CD8-positive, alpha-beta memory T cell (primary cell): Measurements from ENCODE around the gene CYP3A4. TPM values are rescaled to one million over a fixed set of nuclear protein-coding genes. Genes with fewer than 3 reads are reported as not detected.
"Not testable (repeated sequence)": the region's sequence is repeated elsewhere in the genome, so short reads cannot be mapped to it uniquely, and the experiment has no call there.

Experiments
- CTCF ChIA-PET: fragments of 350-600 bp; sonication (Branson Sonifier 250); formaldehyde crosslinking; loops from one replicate; lab custom pipeline; 2021; ENCODE audit warnings: antibody characterized with exemption; lab: Charles Lee
- POLR2A ChIA-PET: fragments of 350-600 bp; sonication (Branson Sonifier 250); formaldehyde crosslinking; loops from one replicate; lab custom pipeline; 2021; ENCODE audit warnings: antibody characterized with exemption; lab: Charles Lee
- DNase-seq, 5 donors: peaks; one replicate each; pipeline versions ENCODE4 v3.0.0 to v3.0.0-alpha.2; 2020 to 2022; ENCODE audit warnings: mixed read lengths in 1 of 5
- H3K27ac ChIP-seq: one replicate; pipeline ENCODE4 v1.7.0; 2013; ENCODE audit warnings: low read depth, mild to moderate bottlenecking, low read length, moderate library complexity
- H3K27me3 ChIP-seq: 2 replicates; pipeline ENCODE4 v1.7.0; 2013; ENCODE audit warnings: low read length, mild to moderate bottlenecking; ENCODE audit not compliant: insufficient read depth, poor library complexity, severe bottlenecking
- H3K36me3 ChIP-seq: 2 replicates; pipeline ENCODE4 v1.7.0; 2013; ENCODE audit warnings: mild to moderate bottlenecking, low read length, moderate library complexity; ENCODE audit not compliant: insufficient read depth
- H3K4me1 ChIP-seq: 2 replicates; pipeline ENCODE4 v1.7.0; 2013; ENCODE audit warnings: mild to moderate bottlenecking, low read length, moderate library complexity; ENCODE audit not compliant: insufficient read depth
- H3K4me3 ChIP-seq: 2 replicates; pipeline ENCODE4 v1.7.0; 2013; ENCODE audit warnings: mild to moderate bottlenecking, low read length
- H3K9me3 ChIP-seq: 2 replicates; pipeline ENCODE4 v1.7.0; 2013; ENCODE audit warnings: mild to moderate bottlenecking, low read length
- H3K27ac Mint-ChIP-seq, 8 donors: one replicate each; pipeline ENCODE4 v1.8.0; 2020 to 2021; ENCODE audit warnings: mixed read lengths in 8 of 8, mild to moderate bottlenecking in 6 of 8, inconsistent platforms in 3 of 8, moderate library complexity in 3 of 8
- H3K27me3 Mint-ChIP-seq, 2 donors: one replicate each; pipeline ENCODE4 v1.8.0; 2020 to 2021; ENCODE audit warnings: mixed read lengths in 2 of 2, mild to moderate bottlenecking in 1 of 2, moderate library complexity in 1 of 2
- H3K36me3 Mint-ChIP-seq, 3 donors: one replicate each; pipeline ENCODE4 v1.8.0; 2020 to 2021; ENCODE audit warnings: mixed read lengths in 3 of 3, inconsistent platforms in 1 of 3, mild to moderate bottlenecking in 1 of 3
- H3K4me1 Mint-ChIP-seq, 3 donors: one replicate each; pipeline ENCODE4 v1.8.0; 2020 to 2021; ENCODE audit warnings: mixed read lengths in 3 of 3, inconsistent platforms in 1 of 3, mild to moderate bottlenecking in 1 of 3
- H3K4me3 Mint-ChIP-seq, 7 donors: one replicate each; pipeline ENCODE4 v1.8.0; 2020 to 2021; ENCODE audit warnings: mixed read lengths in 7 of 7, mild to moderate bottlenecking in 6 of 7, moderate library complexity in 4 of 7, inconsistent platforms in 2 of 7
- H3K9me3 Mint-ChIP-seq, 5 donors: one replicate each; pipeline ENCODE4 v1.8.0; 2020 to 2022; ENCODE audit warnings: mixed read lengths in 5 of 5, mild to moderate bottlenecking in 3 of 5, moderate library complexity in 2 of 5, inconsistent platforms in 1 of 5
- polyA plus RNA-seq: library from polyadenylated mRNA; unstranded; fragments of 300-500 nt; fragmentation: Illumina TruSeq; gene quantifications from one replicate; pipeline ENCODE4 v1.2.3, GENCODE V29; 2021
- total RNA-seq, 2 experiments: library from RNA; stranded (reverse); gene quantifications; one replicate each; pipeline ENCODE4 v1.2.3, GENCODE V29; 2021

Gene CYP3A4
- total and polyA plus RNA-seq, 3 experiments from 2014 or later = not detected

- H3K4me1 ChIP-seq = no peaks in the 10 kb centered on the region
- H3K27ac Mint-ChIP-seq = peak overlapping the region in 1 of 8 donors; percentile 18
- H3K27me3 ChIP-seq = no peaks in the 10 kb centered on the region
- no peaks in the 10 kb centered on the region for H3K9me3 Mint-ChIP-seq
- CTCF ChIA-PET = no interaction called here
- H3K4me3 ChIP-seq = no peak overlapping the region
- POLR2A ChIA-PET = no interaction called here
- no peak overlapping the region for H3K27ac ChIP-seq
- H3K27me3 Mint-ChIP-seq = peaks cover 4 to 16% of the 10 kb centered on the region in 2 donors
- no peak for DNase-seq
- no peaks in the 10 kb centered on the region for H3K36me3 ChIP-seq
- H3K36me3 Mint-ChIP-seq = peaks cover 0 to 3% (median 2%) of the 10 kb centered on the region in 3 donors
- no peak overlapping the region for H3K4me3 Mint-ChIP-seq
- H3K4me1 Mint-ChIP-seq = no peaks in the 10 kb centered on the region
- no peaks in the 10 kb centered on the region for H3K9me3 ChIP-seq
Observed at GRCh38 chr7:99755085-99755484, 28.9 kb downstream of the CYP3A4 start.

- POLR2A ChIA-PET = no interaction called here
- CTCF ChIA-PET = no interaction called here
- Histone ChIP-seq H3K4me3 (no peak overlapping the region), H3K9me3 (no peaks in the 10 kb centered on the region), H3K27ac (no peak overlapping the region), H3K27me3 (no peaks in the 10 kb centered on the region), H3K4me1 (no peaks in the 10 kb centered on the region), H3K36me3 (no peaks in the 10 kb centered on the region)
- Mint-ChIP-seq H3K36me3 (peaks cover 0 to 3% (median 0%) of the 10 kb centered on the region in 3 donors), H3K27me3 (peaks cover 6 to 22% of the 10 kb centered on the region in 2 donors), H3K9me3 (no peaks in the 10 kb centered on the region), H3K4me1 (no peaks in the 10 kb centered on the region), H3K27ac (no peak overlapping the region), H3K4me3 (no peak overlapping the region)
- no peak for DNase-seq
Observed at GRCh38 chr7:99752356-99752755, 31.6 kb downstream of the CYP3A4 start.

GRCh38 chr7:99751322-99752052 lies 32.5 kb downstream of the CYP3A4 start:
- H3K36me3 Mint-ChIP-seq, DNase-seq, H3K9me3 ChIP-seq, H3K9me3 Mint-ChIP-seq, H3K4me3 Mint-ChIP-seq, CTCF ChIA-PET, H3K27me3 ChIP-seq, H3K4me1 ChIP-seq, H3K4me3 ChIP-seq, POLR2A ChIA-PET, H3K4me1 Mint-ChIP-seq, H3K27ac ChIP-seq, H3K36me3 ChIP-seq: not testable (repeated sequence)
- H3K27ac Mint-ChIP-seq = peak overlapping the region in 1 of 8 donors; percentile 81
- peaks cover 6 to 18% of the 10 kb centered on the region in 2 donors for H3K27me3 Mint-ChIP-seq

GRCh38 chr7:99748846-99749579 lies 35.0 kb downstream of the CYP3A4 start:
- H3K27me3 ChIP-seq = no peaks in the 10 kb centered on the region
- Mint-ChIP-seq H3K4me3 (no peak overlapping the region), H3K36me3 (peaks cover 0 to 10% (median 0%) of the 10 kb centered on the region in 3 donors)

GRCh38 chr7:99746915-99747314 lies 37.1 kb downstream of the CYP3A4 start:
- H3K4me1 Mint-ChIP-seq, CTCF ChIA-PET, H3K27ac ChIP-seq, H3K4me1 ChIP-seq, DNase-seq, H3K27ac Mint-ChIP-seq, H3K9me3 ChIP-seq, H3K36me3 ChIP-seq, POLR2A ChIA-PET, H3K4me3 ChIP-seq, H3K27me3 ChIP-seq, H3K4me3 Mint-ChIP-seq: not testable (repeated sequence)
- Mint-ChIP-seq H3K9me3 (peaks cover 0 to 15% (median 4%) of the 10 kb centered on the region in 5 donors), H3K27me3 (peaks cover 15 to 20% of the 10 kb centered on the region in 2 donors), H3K36me3 (peaks cover 0 to 17% (median 0%) of the 10 kb centered on the region in 3 donors)

More at GRCh38 chr7:99748846-99749579, 35.0 kb downstream of the CYP3A4 start:
- no peak overlapping the region for H3K27ac ChIP-seq
- Mint-ChIP-seq H3K4me1 (no peaks in the 10 kb centered on the region), H3K27ac (no peak overlapping the region), H3K9me3 (peaks cover 0 to 13% (median 4%) of the 10 kb centered on the region in 5 donors), H3K27me3 (peaks cover 12 to 15% of the 10 kb centered on the region in 2 donors)
- DNase-seq = no peak
- ChIA-PET CTCF (no interaction called here), POLR2A (no interaction called here)
- H3K4me3 ChIP-seq = no peak overlapping the region
- H3K9me3 ChIP-seq = no peaks in the 10 kb centered on the region
- no peaks in the 10 kb centered on the region for H3K36me3 ChIP-seq
- H3K4me1 ChIP-seq = no peaks in the 10 kb centered on the region

GRCh38 chr7:99745395-99745794 lies 38.6 kb downstream of the CYP3A4 start:
- H3K4me1 Mint-ChIP-seq, CTCF ChIA-PET, H3K27ac Mint-ChIP-seq, H3K4me3 ChIP-seq, DNase-seq, H3K36me3 ChIP-seq, H3K9me3 ChIP-seq, H3K27ac ChIP-seq, H3K27me3 ChIP-seq, POLR2A ChIA-PET, H3K4me3 Mint-ChIP-seq, H3K4me1 ChIP-seq: not testable (repeated sequence)
- Mint-ChIP-seq H3K27me3 (peaks cover 13 to 24% of the 10 kb centered on the region in 2 donors), H3K36me3 (peaks cover 0 to 25% (median 0%) of the 10 kb centered on the region in 3 donors), H3K9me3 (peaks cover 0 to 15% (median 4%) of the 10 kb centered on the region in 5 donors)

GRCh38 chr7:99742737-99743394 lies 41.1 kb downstream of the CYP3A4 start:
- no peaks in the 10 kb centered on the region for H3K27me3 ChIP-seq
- peaks cover 2 to 25% (median 12%) of the 10 kb centered on the region in 3 donors for H3K36me3 Mint-ChIP-seq
- H3K27ac ChIP-seq = no peak overlapping the region
- H3K4me1 Mint-ChIP-seq = no peaks in the 10 kb centered on the region
- CTCF ChIA-PET = no interaction called here
- POLR2A ChIA-PET = no interaction called here
- no peaks in the 10 kb centered on the region for H3K4me1 ChIP-seq
- H3K27me3 Mint-ChIP-seq = peaks cover 13 to 18% of the 10 kb centered on the region in 2 donors
- no peak overlapping the region for H3K27ac Mint-ChIP-seq
- H3K4me3 ChIP-seq = no peak overlapping the region
- H3K9me3 ChIP-seq = no peaks in the 10 kb centered on the region
- H3K9me3 Mint-ChIP-seq = peaks cover 0 to 15% (median 4%) of the 10 kb centered on the region in 5 donors
- no peaks in the 10 kb centered on the region for H3K36me3 ChIP-seq
- H3K4me3 Mint-ChIP-seq = no peak overlapping the region
- DNase-seq = no peak

- ChIA-PET CTCF (no interaction called here), POLR2A (no interaction called here)
- Histone ChIP-seq H3K9me3 (no peaks in the 10 kb centered on the region), H3K27me3 (no peaks in the 10 kb centered on the region), H3K4me3 (no peak overlapping the region), H3K36me3 (no peaks in the 10 kb centered on the region), H3K4me1 (no peaks in the 10 kb centered on the region), H3K27ac (no peak overlapping the region)
- Mint-ChIP-seq H3K27ac (no peak overlapping the region), H3K9me3 (peaks cover 0 to 12% (median 4%) of the 10 kb centered on the region in 5 donors), H3K36me3 (peaks cover 8 to 25% (median 16%) of the 10 kb centered on the region in 3 donors), H3K4me3 (no peak overlapping the region), H3K27me3 (peaks cover 12 to 18% of the 10 kb centered on the region in 2 donors), H3K4me1 (no peaks in the 10 kb centered on the region)
- DNase-seq = no peak
Observed at GRCh38 chr7:99741441-99741795, 42.6 kb downstream of the CYP3A4 start.
